OCI-LY1 (cell line): ENCODE results near the gene SREK1IP1.

ENCODE experiments used
- EZH2 ChIP-seq: fragments of 200-600 bp; sonication (generic), shearing (Covaris generic); IDR thresholded peaks from 2 replicates; pipeline ENCODE4 v1.8.0; 2017; ENCODE audit warnings: borderline replicate concordance, mixed run types, mild to moderate bottlenecking, antibody characterized with exemption, low read length, moderate library complexity, mixed read lengths
- TF ChIP-seq, protein P1 (sequence below): fragments of 200-600 bp; sonication (generic), shearing (Covaris generic); IDR thresholded peaks from 2 replicates; pipeline ENCODE4 v1.5.1; 2017; ENCODE audit warnings: mild to moderate bottlenecking, antibody characterized with exemption, low read length, moderate library complexity, mixed read lengths

DNA sequence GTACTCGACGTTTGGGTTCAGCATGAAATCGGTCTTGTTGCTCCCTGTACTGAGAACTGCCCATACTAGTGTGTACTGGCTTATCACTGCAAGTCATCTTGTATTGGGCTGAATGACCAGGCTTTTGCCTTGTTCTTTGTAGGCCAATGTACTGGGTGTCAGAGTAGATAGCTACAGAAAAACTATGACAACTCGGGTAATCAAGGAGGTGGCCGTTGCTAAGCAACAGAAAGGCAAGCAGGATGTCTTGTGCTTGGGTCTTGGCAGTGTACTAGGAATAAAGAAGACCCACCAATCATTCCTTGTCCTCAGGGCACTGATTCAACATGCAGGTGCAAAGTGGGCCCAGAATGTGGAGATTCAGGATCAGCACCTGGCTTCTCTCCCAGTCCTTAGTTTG lies 90.1 kb downstream of the SREK1IP1 start:
- TF ChIP-seq EZH2: no peak
- TF ChIP-seq, protein P1, sequence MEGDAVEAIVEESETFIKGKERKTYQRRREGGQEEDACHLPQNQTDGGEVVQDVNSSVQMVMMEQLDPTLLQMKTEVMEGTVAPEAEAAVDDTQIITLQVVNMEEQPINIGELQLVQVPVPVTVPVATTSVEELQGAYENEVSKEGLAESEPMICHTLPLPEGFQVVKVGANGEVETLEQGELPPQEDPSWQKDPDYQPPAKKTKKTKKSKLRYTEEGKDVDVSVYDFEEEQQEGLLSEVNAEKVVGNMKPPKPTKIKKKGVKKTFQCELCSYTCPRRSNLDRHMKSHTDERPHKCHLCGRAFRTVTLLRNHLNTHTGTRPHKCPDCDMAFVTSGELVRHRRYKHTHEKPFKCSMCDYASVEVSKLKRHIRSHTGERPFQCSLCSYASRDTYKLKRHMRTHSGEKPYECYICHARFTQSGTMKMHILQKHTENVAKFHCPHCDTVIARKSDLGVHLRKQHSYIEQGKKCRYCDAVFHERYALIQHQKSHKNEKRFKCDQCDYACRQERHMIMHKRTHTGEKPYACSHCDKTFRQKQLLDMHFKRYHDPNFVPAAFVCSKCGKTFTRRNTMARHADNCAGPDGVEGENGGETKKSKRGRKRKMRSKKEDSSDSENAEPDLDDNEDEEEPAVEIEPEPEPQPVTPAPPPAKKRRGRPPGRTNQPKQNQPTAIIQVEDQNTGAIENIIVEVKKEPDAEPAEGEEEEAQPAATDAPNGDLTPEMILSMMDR: no peak
